Measurements from ENCODE around the gene ZNF497.

ZNF497 gene

GRCh38 chr19:58356766-58357480 lies 5.6 kb downstream of the ZNF497 start:
- Histone ChIP-seq H3K4me2 (ENCODE audit: low read length) (peak overlapping the region; percentile 26), H3K27me3 (ENCODE audit: control insufficient read depth, insufficient read depth, low read length) (no peaks in the 10 kb centered on the region), H3K9me3 (ENCODE audit: control insufficient read depth, low read length) (no peaks in the 10 kb centered on the region), H2AFZ (no peak overlapping the region), H3K36me3 (ENCODE audit: control insufficient read depth, insufficient read depth, low read length) (no peaks in the 10 kb centered on the region), H3K9ac (no peak overlapping the region), H3K4me1 (no peaks in the 10 kb centered on the region), H3K4me3 (ENCODE audit: low read depth, low read length) (no peak overlapping the region), H3K27ac (no peak overlapping the region), H3K79me2 (no peaks in the 10 kb centered on the region)
- TF ChIP-seq CTCF (IDR thresholded peaks at IDR 0.05), result no peak

GRCh38 chr19:58355908-58356765 lies 6.4 kb downstream of the ZNF497 start:
- no peaks in the 10 kb centered on the region for H3K79me2 ChIP-seq
- no peak overlapping the region for H3K4me3 ChIP-seq (ENCODE audit: low read depth, low read length)
- H3K4me1 ChIP-seq, result no peaks in the 10 kb centered on the region
- no peak overlapping the region for H3K9ac ChIP-seq
- no peaks in the 10 kb centered on the region for H3K36me3 ChIP-seq (ENCODE audit: control insufficient read depth, insufficient read depth, low read length)
- no peaks in the 10 kb centered on the region for H3K9me3 ChIP-seq (ENCODE audit: control insufficient read depth, low read length)
- peak overlapping the region; percentile 26 for H3K4me2 ChIP-seq (ENCODE audit: low read length)
- peak overlapping the region; percentile 42 for H2AFZ ChIP-seq
- H3K27ac ChIP-seq, result no peak overlapping the region
- no peaks in the 10 kb centered on the region for H3K27me3 ChIP-seq (ENCODE audit: control insufficient read depth, insufficient read depth, low read length)
- TF ChIP-seq CTCF (IDR thresholded peaks at IDR 0.05), result no peak

- no peak overlapping the region for H3K4me2 ChIP-seq (ENCODE audit: low read length)
- H2AFZ ChIP-seq, result no peak overlapping the region
- no peaks in the 10 kb centered on the region for H3K36me3 ChIP-seq (ENCODE audit: control insufficient read depth, insufficient read depth, low read length)
- no peaks in the 10 kb centered on the region for H3K4me1 ChIP-seq
- no peaks in the 10 kb centered on the region for H3K27me3 ChIP-seq (ENCODE audit: control insufficient read depth, insufficient read depth, low read length)
- H3K4me3 ChIP-seq (ENCODE audit: low read depth, low read length), result no peak overlapping the region
- peaks cover 5% of the 10 kb centered on the region for H3K79me2 ChIP-seq
- H3K27ac ChIP-seq, result no peak overlapping the region
- no peak for TF ChIP-seq CTCF (IDR thresholded peaks at IDR 0.05)
- H3K9ac ChIP-seq, result no peak overlapping the region
- no peaks in the 10 kb centered on the region for H3K9me3 ChIP-seq (ENCODE audit: control insufficient read depth, low read length)
Observed at GRCh38 chr19:58355215-58355796, 7.2 kb downstream of the ZNF497 start.

- Histone ChIP-seq H3K36me3 (ENCODE audit: control insufficient read depth, insufficient read depth, low read length) (no peaks in the 10 kb centered on the region), H2AFZ (no peak overlapping the region), H3K4me2 (ENCODE audit: low read length) (no peak overlapping the region), H3K79me2 (peaks cover 13% of the 10 kb centered on the region), H3K4me1 (no peaks in the 10 kb centered on the region), H3K9me3 (ENCODE audit: control insufficient read depth, low read length) (no peaks in the 10 kb centered on the region), H3K27me3 (ENCODE audit: control insufficient read depth, insufficient read depth, low read length) (no peaks in the 10 kb centered on the region), H3K4me3 (ENCODE audit: low read depth, low read length) (no peak overlapping the region), H3K27ac (no peak overlapping the region), H3K9ac (no peak overlapping the region)
- TF ChIP-seq CTCF (IDR thresholded peaks at IDR 0.05), result no peak
Observed at GRCh38 chr19:58354478-58355030, 8.0 kb downstream of the ZNF497 start.
